GM12891 (cell line): ENCODE measurements around the gene CATSPERD.
"Not testable (repeated sequence)": the region's sequence is repeated elsewhere in the genome, so short reads cannot be mapped to it uniquely, and the experiment has no call there.

ENCODE experiments used
- DNase-seq: peaks from one replicate; pipeline ENCODE4 v3.0.0; 2011; ENCODE audit warnings: low spot score; ENCODE audit not compliant: insufficient read length
- FAIRE-seq: peaks from 2 replicates; lab custom pipeline; 2011; peaks lifted over from hg19 to GRCh38; lab: Jason Lieb, UNC
- PAX5 ChIP-seq: IDR thresholded peaks from 2 replicates; pipeline ENCODE4 v1.6.1; 2011; ENCODE audit warnings: low read length, moderate library complexity, mild to moderate bottlenecking; ENCODE audit not compliant: insufficient read depth, severe bottlenecking
- POLR2A ChIP-seq: IDR thresholded peaks from 2 replicates; pipeline ENCODE4 v1.6.1; 2011; ENCODE audit warnings: low read depth, low read length, control low read depth
- POLR2AphosphoS5 ChIP-seq: IDR thresholded peaks from 2 replicates; pipeline ENCODE4 v1.6.1; 2011; ENCODE audit warnings: low read depth, low read length, control low read depth
- POU2F2 ChIP-seq: IDR thresholded peaks from 2 replicates; pipeline ENCODE4 v1.6.1; 2011; ENCODE audit warnings: low read depth, mild to moderate bottlenecking, control low read depth, low read length, moderate library complexity
- SPI1 ChIP-seq: IDR thresholded peaks from 2 replicates; pipeline ENCODE4 v1.6.1; 2011; ENCODE audit warnings: low read depth, low read length, control low read depth
- TAF1 ChIP-seq: IDR thresholded peaks from 2 replicates; pipeline ENCODE4 v1.6.1; 2011; ENCODE audit warnings: low read depth, low read length, control low read depth

CATSPERD gene

DNA sequence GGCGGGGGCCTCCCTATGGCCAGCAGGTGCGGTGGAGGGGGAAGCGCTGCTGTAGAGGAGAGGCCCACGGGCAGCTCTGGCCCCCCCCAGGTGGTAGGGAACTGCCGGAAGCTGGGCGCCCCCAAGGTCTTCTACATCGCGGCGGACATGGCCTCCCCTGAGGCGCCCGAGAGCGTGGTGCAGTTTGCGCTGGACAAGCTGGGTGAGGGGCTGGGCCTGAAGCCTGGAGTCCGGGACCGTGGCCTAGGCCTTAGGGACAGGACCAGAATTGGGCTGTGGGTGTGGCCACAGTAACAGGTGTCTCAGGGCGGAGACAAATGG, 34.2 kb upstream of the CATSPERD start:
- DNase-seq: no peak
- no peak for FAIRE-seq
- no peak for TF ChIP-seq TAF1
- TF ChIP-seq POLR2AphosphoS5: no peak
- TF ChIP-seq POU2F2: no peak
- TF ChIP-seq POLR2A: no peak
- no peak for TF ChIP-seq SPI1

GRCh38 chr19:5686647-5687359, 33.6 kb upstream of the CATSPERD start:
- DNase-seq (peak; percentile 96), FAIRE-seq (peak; percentile 97)
- TF ChIP-seq POU2F2 (no peak), TAF1 (0 out of 2 replicates have a peak, but pooled peaks have one; percentile 30)

- FAIRE-seq (no peak), DNase-seq (no peak)
- TF ChIP-seq POLR2AphosphoS5 (no peak), POLR2A (no peak), SPI1 (no peak), TAF1 (no peak), PAX5 (no peak), POU2F2 (no peak)
Measured at GRCh38 chr19:5687360-5688198, 32.9 kb upstream of the CATSPERD start.

- FAIRE-seq, DNase-seq: not testable (repeated sequence)
Measured at GRCh38 chr19:5688262-5688881, 32.1 kb upstream of the CATSPERD start.

DNA sequence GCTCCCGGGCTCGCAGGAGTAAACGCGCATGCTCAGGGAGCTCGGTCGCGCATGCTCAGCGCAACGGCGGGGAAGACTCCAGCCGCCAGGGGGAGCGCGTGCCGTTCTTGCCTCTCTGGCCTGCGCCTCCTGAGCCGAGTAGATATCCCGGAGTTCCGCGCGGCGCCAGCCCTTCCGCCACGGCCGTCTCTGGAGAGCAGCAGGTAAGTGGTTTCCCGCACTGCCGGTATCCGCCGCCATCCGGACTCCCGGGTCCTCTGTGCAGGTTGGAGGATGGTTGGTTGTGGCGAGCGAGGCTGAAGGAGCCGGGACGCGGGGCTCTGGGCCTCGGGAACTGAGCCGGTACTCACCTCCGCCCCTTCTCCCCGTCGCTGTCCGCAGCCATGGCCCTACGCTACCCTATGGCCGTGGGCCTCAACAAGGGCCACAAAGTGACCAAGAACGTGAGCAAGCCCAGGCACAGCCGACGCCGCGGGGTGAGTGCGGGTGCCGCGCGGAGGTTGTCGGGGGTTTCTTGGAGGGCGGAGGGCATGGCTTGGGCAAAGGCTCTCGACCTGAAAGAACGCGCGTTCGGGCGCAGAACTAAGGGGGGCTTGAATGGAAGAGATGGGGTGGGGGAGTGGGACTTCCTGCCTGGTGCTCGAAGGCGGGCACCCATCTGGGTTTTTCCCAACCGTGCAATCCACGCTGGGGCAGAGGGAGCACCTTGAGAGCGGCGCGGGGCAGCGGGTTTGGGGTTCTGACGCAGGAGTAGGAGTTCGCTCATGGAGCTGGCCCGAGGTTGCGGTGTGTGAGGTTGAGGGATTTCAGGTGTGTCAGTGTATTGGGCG, 30.1 kb upstream of the CATSPERD start, which contains the start of gene RPL36:
TSS of gene RPL36 (plus strand) at position 171 of the 830 bp plus-strand sequence. CDS start at position 384, 213 bp downstream.
- DNase-seq (peak; percentile 97), FAIRE-seq (peak; percentile 99)
- peak; percentile 99 for TF ChIP-seq POLR2A
- TF ChIP-seq SPI1: peak; percentile 28; the same call in 1 of the 2 replicates
- TF ChIP-seq POU2F2: peak; percentile 95
- TF ChIP-seq POLR2AphosphoS5: peak; percentile 99
- peak; percentile 99 for TF ChIP-seq TAF1
- peak; percentile 20 for TF ChIP-seq PAX5

DNA sequence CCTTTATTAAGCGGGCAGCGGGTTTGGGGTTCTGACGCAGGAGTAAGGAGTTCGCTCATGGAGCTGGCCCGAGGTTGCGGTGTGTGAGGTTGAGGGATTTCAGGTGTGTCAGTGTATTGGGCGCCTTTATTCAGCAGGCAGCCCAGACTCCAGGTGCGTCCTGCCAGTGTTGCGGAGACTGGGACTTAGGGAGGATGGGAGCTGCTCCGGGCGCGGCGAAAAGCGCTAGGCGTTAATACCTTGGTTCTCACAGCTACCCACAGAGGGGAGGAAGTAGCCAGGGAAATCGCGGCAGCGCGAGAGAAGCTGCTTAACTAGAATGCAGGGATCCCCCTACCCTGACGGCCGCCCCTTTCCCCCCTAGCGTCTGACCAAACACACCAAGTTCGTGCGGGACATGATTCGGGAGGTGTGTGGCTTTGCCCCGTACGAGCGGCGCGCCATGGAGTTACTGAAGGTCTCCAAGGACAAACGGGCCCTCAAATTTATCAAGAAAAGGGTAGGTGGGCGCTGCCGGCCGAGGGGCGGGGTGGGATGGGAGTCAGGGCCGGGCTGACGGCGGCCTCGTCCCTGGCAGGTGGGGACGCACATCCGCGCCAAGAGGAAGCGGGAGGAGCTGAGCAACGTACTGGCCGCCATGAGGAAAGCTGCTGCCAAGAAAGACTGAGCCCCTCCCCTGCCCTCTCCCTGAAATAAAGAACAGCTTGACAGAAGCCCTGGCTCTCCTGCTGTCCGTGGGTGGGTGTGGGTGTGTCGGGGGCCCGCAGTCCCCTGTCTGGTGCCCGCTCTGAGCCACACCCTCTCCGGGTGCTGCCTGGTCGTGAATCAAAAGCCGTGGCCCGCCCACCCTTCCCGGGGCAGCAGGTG, 29.2 kb upstream of the CATSPERD start:
- DNase-seq: no peak
- FAIRE-seq: peak; percentile 72
- TF ChIP-seq POLR2A: no peak; the same call in none of the 2 replicates
- 0 out of 2 replicates have a peak, but pooled peaks have one; percentile 14 for TF ChIP-seq TAF1
- no peak for TF ChIP-seq PAX5
- peak; percentile 29; the same call in 1 of the 2 replicates for TF ChIP-seq POLR2AphosphoS5
- TF ChIP-seq SPI1: peak; percentile 16; the same call in 1 of the 2 replicates
- no peak for TF ChIP-seq POU2F2

DNA sequence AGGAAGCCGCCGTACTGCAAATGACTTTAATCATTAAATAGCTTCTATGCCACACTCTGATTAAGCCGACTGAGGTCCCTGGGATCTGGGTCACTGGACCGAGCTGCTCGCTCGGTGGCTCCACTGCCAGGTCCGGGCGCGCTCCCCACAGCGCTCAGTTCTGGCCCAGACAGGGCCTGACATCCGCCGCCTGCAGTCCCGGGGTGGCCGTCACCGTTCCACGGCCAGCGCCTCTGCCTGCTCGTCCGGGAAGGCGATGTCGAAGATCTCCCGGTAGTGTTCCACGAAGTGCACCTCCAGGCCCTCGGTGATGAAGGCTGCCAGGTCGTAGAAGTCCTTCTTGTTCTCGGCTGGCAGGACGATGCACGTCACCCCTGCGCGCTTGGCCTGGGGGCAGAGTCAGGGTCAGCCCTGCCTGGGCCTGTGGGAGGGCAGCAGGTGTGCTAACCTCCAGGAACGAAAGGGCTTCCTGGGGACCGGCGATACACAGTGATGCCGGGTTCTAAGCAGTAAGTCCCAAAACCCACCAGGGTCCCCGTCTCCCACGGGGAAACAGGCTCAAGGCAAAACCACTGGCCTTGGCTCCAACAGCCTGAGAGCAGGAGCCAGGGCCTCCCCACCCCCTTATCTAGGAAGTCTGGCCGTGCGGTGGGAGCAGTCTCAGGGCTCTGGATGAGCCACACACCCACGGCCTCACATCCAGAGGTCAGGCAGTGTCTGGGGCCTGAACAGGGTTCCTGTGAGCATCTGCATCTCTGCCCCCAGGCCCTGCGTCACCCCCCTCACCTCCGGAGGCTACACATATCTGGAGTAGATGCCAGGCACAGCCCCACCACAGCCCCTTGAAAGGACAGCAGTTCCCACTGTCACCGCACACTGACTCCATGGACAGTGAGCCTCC, 28.4 kb upstream of the CATSPERD start:
- DNase-seq (no peak), FAIRE-seq (no peak)
- TF ChIP-seq SPI1: no peak
- no peak for TF ChIP-seq PAX5
- TF ChIP-seq POLR2AphosphoS5: no peak; the same call in 1 of the 2 replicates
- TF ChIP-seq POLR2A: no peak; the same call in 1 of the 2 replicates
- no peak for TF ChIP-seq TAF1
- no peak for TF ChIP-seq POU2F2
